Measurements from ENCODE around the gene GAS1.

GAS1 gene

GRCh38 chr9:86977205-86977835 lies 30.0 kb upstream of the GAS1 start:
- TF ChIP-seq, protein P1, sequence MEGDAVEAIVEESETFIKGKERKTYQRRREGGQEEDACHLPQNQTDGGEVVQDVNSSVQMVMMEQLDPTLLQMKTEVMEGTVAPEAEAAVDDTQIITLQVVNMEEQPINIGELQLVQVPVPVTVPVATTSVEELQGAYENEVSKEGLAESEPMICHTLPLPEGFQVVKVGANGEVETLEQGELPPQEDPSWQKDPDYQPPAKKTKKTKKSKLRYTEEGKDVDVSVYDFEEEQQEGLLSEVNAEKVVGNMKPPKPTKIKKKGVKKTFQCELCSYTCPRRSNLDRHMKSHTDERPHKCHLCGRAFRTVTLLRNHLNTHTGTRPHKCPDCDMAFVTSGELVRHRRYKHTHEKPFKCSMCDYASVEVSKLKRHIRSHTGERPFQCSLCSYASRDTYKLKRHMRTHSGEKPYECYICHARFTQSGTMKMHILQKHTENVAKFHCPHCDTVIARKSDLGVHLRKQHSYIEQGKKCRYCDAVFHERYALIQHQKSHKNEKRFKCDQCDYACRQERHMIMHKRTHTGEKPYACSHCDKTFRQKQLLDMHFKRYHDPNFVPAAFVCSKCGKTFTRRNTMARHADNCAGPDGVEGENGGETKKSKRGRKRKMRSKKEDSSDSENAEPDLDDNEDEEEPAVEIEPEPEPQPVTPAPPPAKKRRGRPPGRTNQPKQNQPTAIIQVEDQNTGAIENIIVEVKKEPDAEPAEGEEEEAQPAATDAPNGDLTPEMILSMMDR (IDR thresholded peaks at IDR 0.05; ENCODE audit: low read depth, low read length), result no peak
- no peak overlapping the region for H3K4me3 ChIP-seq (ENCODE audit: low read depth, low read length)

GRCh38 chr9:86975606-86976005 lies 28.3 kb upstream of the GAS1 start:
- TF ChIP-seq, protein P1 (IDR thresholded peaks at IDR 0.05; ENCODE audit: low read depth, low read length), result no peak
- H3K4me3 ChIP-seq (ENCODE audit: low read depth, low read length), result no peak overlapping the region

DNA sequence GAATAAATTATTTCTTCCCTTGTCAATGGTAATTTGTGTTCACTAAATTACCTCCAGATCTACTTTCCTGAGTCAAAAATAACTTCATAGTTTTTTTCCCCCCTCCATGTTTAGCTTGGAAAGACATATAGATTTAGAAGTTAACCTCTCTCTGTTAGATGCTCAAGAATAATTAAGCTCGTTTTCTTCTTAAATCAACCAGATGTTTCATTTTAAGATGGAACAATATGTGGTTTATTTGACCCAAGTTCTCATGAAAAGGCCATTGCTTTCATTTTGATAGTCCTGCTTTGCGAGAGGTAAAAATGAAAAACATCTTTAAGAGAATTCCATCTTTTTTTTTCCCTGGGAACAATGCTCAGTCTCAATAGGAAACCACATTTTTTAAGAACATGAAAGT lies 27.7 kb upstream of the GAS1 start:
- TF ChIP-seq, protein P1 (IDR thresholded peaks at IDR 0.05; ENCODE audit: low read depth, low read length), result no peak
- H3K4me3 ChIP-seq (ENCODE audit: low read depth, low read length), result no peak overlapping the region

DNA sequence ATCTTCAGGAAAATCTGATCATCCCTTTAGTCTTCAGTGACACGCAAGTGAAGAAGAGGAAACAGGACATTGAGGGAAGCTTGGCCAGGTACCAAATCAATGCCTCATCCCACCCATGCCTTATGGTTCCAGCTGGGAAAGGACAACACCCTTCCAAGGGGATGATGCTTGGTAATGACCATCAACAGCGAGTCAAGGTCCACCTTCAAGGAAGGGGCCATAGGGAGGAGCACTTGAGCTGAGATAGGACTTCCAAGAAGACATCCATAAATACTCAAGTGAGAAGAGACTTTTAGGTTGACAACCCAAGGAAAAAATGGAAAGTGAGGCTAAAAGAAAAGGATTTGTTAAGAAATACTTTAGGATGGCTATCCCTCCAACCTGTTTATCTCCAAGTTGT lies 27.1 kb upstream of the GAS1 start:
- H3K4me3 ChIP-seq (ENCODE audit: low read depth, low read length), result no peak overlapping the region
- TF ChIP-seq, protein P1 (IDR thresholded peaks at IDR 0.05; ENCODE audit: low read depth, low read length), result no peak

- H3K4me3 ChIP-seq (ENCODE audit: low read depth, low read length), result no peak overlapping the region
- TF ChIP-seq, protein P1 (IDR thresholded peaks at IDR 0.05; ENCODE audit: low read depth, low read length), result no peak
Measured at GRCh38 chr9:86971742-86972141, 24.4 kb upstream of the GAS1 start.

DNA sequence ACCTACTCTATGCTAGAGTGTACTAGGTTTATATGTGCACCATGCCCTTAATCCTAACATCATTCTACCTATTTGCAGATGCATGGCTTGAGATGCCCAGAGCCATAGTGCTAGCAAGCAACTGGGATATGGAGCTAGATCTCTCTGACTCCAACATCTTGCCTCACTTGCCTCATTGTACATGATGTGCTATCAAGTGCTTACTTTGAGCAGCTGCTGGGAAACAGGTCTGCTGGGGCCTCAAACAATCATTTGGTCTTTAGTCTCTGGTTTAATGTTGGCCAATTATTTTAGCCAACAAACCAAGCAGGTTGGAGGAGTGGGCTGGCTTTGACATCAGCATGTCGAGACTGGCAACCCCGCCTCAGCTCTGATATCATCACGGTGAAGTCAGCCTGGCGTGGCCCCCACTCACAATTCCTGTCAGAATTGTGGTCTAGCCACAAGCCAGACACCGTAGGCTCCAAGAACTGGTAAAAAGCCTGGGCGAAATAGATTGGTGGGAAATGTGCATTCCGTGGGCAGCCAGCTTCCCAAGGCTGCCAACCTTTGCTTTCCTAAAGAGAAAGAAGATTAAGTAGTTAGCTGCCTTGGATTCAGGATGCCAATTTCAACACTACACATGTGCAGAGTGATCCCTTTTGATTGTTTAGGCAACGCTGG lies 21.1 kb upstream of the GAS1 start:
- TF ChIP-seq, protein P1 (IDR thresholded peaks at IDR 0.05; ENCODE audit: low read depth, low read length), result no peak
- H3K4me3 ChIP-seq (ENCODE audit: low read depth, low read length), result no peak overlapping the region

- no peak overlapping the region for H3K4me3 ChIP-seq (ENCODE audit: low read depth, low read length)
- TF ChIP-seq, protein P1 (IDR thresholded peaks at IDR 0.05; ENCODE audit: low read depth, low read length), result no peak
Measured at GRCh38 chr9:86966852-86967511, 19.7 kb upstream of the GAS1 start.

Data from WI38 (cell line).